ENCODE measurements around the gene GPR162.

Gene GPR162

DNA sequence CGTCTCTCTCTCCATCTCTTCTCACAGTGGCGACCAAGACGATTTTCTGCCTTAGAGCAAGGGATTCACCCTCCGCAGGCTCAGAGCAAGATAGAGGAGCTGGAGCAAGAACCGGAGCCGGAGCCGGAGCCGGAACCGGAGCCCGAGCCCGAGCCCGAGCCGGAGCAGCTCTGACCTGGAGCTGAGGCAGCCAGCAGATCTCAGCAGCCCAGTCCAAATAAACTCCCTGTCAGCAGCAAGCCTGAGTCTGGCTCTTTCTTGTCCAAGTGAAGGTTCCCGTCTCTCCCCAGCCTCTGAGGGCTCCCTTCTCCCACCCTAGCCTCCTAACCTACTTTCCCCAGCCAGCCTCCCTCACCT lies 43.4 kb upstream of the GPR162 start:
- TF ChIP-seq CEBPB (IDR thresholded peaks at IDR 0.05) (no peak), RAD21 (IDR thresholded peaks at IDR 0.05; ENCODE audit: low read depth) (no peak)

DNA sequence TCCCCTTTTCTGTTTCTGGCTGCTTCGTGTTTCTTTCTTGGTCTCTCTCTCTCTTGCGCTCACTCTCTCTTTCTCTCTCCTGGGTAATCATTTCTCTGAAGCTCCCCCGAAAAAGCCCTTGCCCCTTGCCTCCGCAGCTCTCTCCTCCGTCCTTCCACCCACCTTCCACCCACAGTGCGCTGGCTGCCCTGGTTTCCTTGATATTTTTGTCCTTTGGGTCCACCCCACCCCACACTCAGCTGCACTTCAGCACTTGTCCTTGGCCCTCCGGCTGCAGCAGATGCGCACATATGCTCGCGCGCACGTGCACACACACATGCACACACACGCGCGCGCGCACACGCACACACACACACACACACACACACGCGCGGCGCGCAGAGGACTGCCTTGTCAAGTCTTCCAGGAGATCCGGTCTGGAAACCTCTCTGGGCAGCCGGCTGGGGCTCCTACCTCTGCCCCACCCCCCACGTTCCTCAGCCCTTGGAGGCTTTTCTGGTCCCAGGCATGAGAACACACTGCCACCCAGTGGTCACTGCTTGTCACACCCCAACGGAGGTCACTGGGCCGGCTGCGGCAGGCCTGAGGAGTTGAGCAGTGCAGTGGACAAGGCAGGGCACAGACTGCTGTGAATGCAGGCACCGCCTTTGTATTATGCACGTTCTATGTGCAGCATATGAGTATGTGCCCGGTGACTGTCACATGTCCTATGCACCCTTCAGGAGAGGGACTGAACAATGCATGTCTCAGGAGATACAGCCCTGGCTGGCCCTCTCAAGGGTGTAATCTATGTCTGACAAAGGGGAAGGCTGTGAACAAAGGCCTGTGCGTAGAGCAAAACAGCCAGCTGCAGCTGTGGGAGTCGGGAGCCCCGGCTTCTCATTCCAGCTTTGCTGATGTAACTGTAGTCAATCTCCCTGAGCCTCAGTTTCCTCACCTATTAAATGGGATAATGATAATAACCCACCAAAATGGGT lies 42.8 kb upstream of the GPR162 start:
- TF ChIP-seq RAD21 (IDR thresholded peaks at IDR 0.05; ENCODE audit: low read depth), result peak; percentile 100
- no peak for TF ChIP-seq EGR1 (IDR thresholded peaks at IDR 0.05)
- no peak for TF ChIP-seq CEBPB (IDR thresholded peaks at IDR 0.05)
- TF ChIP-seq ZBTB7A (IDR thresholded peaks at IDR 0.05; ENCODE audit: low read depth), result no peak
- TF ChIP-seq CREB1 (IDR thresholded peaks at IDR 0.05; ENCODE audit: low read depth), result no peak
- TF ChIP-seq NFIC (IDR thresholded peaks at IDR 0.05), result no peak
- TF ChIP-seq TAF1 (IDR thresholded peaks at IDR 0.05; ENCODE audit: low read depth), result no peak
- TF ChIP-seq, protein P1, sequence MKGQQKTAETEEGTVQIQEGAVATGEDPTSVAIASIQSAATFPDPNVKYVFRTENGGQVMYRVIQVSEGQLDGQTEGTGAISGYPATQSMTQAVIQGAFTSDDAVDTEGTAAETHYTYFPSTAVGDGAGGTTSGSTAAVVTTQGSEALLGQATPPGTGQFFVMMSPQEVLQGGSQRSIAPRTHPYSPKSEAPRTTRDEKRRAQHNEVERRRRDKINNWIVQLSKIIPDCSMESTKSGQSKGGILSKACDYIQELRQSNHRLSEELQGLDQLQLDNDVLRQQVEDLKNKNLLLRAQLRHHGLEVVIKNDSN (IDR thresholded peaks at IDR 0.05), result no peak
- no peak for TF ChIP-seq FOXM1 (IDR thresholded peaks at IDR 0.05; ENCODE audit: borderline replicate concordance, low read depth)
- TF ChIP-seq, protein P2, sequence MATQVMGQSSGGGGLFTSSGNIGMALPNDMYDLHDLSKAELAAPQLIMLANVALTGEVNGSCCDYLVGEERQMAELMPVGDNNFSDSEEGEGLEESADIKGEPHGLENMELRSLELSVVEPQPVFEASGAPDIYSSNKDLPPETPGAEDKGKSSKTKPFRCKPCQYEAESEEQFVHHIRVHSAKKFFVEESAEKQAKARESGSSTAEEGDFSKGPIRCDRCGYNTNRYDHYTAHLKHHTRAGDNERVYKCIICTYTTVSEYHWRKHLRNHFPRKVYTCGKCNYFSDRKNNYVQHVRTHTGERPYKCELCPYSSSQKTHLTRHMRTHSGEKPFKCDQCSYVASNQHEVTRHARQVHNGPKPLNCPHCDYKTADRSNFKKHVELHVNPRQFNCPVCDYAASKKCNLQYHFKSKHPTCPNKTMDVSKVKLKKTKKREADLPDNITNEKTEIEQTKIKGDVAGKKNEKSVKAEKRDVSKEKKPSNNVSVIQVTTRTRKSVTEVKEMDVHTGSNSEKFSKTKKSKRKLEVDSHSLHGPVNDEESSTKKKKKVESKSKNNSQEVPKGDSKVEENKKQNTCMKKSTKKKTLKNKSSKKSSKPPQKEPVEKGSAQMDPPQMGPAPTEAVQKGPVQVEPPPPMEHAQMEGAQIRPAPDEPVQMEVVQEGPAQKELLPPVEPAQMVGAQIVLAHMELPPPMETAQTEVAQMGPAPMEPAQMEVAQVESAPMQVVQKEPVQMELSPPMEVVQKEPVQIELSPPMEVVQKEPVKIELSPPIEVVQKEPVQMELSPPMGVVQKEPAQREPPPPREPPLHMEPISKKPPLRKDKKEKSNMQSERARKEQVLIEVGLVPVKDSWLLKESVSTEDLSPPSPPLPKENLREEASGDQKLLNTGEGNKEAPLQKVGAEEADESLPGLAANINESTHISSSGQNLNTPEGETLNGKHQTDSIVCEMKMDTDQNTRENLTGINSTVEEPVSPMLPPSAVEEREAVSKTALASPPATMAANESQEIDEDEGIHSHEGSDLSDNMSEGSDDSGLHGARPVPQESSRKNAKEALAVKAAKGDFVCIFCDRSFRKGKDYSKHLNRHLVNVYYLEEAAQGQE (IDR thresholded peaks at IDR 0.05; ENCODE audit: low read depth), result no peak
- TF ChIP-seq TEAD4 (IDR thresholded peaks at IDR 0.05), result no peak; the same call in 1 of the 2 replicates
- TF ChIP-seq, protein P3, sequence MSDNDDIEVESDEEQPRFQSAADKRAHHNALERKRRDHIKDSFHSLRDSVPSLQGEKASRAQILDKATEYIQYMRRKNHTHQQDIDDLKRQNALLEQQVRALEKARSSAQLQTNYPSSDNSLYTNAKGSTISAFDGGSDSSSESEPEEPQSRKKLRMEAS (IDR thresholded peaks at IDR 0.05), result no peak; the same call in none of the 2 replicates
- TF ChIP-seq YY1 (IDR thresholded peaks at IDR 0.05; ENCODE audit: low read depth), result peak; percentile 35; the same call in 1 of the 2 replicates
- peak; percentile 69 for TF ChIP-seq TCF12 (IDR thresholded peaks at IDR 0.05; ENCODE audit: low read depth)
- TF ChIP-seq EP300 (IDR thresholded peaks at IDR 0.05; ENCODE audit: borderline replicate concordance), result 0 out of 2 replicates have a peak, but pooled peaks have one; percentile 16

DNA sequence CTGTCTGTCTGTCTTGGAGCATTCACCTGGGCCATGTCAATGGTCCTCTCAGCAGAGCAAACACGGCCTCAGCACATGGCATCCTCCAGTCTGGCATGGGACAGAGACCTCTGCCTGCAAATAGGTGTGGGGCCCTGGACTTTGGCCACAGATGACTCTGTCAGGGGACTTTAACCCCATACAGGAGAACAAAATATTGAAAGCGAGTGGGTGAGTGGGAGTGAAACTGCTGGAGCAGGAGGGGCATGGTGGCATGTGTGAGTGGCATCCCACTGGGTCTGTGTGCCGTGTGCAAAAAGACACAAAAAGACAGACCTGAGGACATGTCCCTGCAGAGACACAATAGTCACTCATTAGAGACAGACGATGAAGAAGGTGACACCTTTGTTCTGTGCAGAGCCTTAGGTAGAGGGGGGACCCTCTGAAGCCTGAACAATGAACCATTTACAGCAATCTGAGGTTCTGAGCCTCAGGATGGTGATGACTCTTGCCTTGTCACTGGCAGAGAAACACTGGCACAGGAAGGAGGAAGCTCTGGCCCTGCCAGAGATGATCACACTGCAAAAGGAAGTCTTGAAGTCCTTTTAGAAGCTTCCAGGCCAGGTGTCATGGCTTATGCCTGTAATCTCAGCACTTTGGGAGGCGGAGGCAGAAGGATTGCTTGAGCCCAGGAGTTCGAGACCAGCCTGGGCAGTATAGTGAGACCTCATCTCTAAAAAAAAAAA lies 41.8 kb upstream of the GPR162 start:
- TF ChIP-seq YY1 (IDR thresholded peaks at IDR 0.05; ENCODE audit: low read depth) (no peak), TCF12 (IDR thresholded peaks at IDR 0.05; ENCODE audit: low read depth) (no peak), FOXM1 (IDR thresholded peaks at IDR 0.05; ENCODE audit: borderline replicate concordance, low read depth) (no peak), RAD21 (IDR thresholded peaks at IDR 0.05; ENCODE audit: low read depth) (no peak), TAF1 (IDR thresholded peaks at IDR 0.05; ENCODE audit: low read depth) (no peak), CEBPB (IDR thresholded peaks at IDR 0.05) (no peak), EP300 (IDR thresholded peaks at IDR 0.05; ENCODE audit: borderline replicate concordance) (no peak), TEAD4 (IDR thresholded peaks at IDR 0.05) (no peak), CREB1 (IDR thresholded peaks at IDR 0.05; ENCODE audit: low read depth) (no peak), EGR1 (IDR thresholded peaks at IDR 0.05) (no peak), ZBTB7A (IDR thresholded peaks at IDR 0.05; ENCODE audit: low read depth) (no peak), NFIC (IDR thresholded peaks at IDR 0.05) (no peak)
- TF ChIP-seq, protein P3 (IDR thresholded peaks at IDR 0.05), result no peak
- TF ChIP-seq, protein P2 (IDR thresholded peaks at IDR 0.05; ENCODE audit: low read depth), result no peak
- TF ChIP-seq, protein P1 (IDR thresholded peaks at IDR 0.05), result no peak

DNA sequence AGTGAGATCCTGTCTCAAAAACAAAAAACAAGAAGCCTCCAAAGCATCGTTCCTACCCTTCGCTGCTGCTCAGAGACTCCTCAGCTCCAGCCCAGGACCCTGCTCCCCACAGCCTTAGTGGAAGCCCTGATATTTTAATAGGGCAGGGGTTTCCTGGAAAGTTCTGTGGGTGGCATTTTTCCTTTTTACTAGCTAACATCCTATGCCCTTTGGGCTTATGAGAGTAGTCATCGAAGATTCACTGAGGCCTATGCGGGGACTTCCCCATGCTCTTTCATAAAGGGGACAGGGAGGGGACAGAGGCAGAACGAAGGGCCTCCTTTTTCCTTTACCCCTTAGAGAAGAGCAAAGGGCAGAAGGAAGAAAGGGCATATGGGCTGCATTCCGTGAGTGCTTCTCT lies 41.0 kb upstream of the GPR162 start:
- TF ChIP-seq, protein P1 (IDR thresholded peaks at IDR 0.05), result no peak
- no peak for TF ChIP-seq TAF1 (IDR thresholded peaks at IDR 0.05; ENCODE audit: low read depth)
- TF ChIP-seq EP300 (IDR thresholded peaks at IDR 0.05; ENCODE audit: borderline replicate concordance), result no peak
- TF ChIP-seq, protein P2 (IDR thresholded peaks at IDR 0.05; ENCODE audit: low read depth), result no peak
- TF ChIP-seq TCF12 (IDR thresholded peaks at IDR 0.05; ENCODE audit: low read depth), result no peak
- TF ChIP-seq FOXM1 (IDR thresholded peaks at IDR 0.05; ENCODE audit: borderline replicate concordance, low read depth), result no peak
- no peak for TF ChIP-seq ZBTB7A (IDR thresholded peaks at IDR 0.05; ENCODE audit: low read depth)
- TF ChIP-seq EGR1 (IDR thresholded peaks at IDR 0.05), result no peak
- TF ChIP-seq RAD21 (IDR thresholded peaks at IDR 0.05; ENCODE audit: low read depth), result no peak
- TF ChIP-seq, protein P3 (IDR thresholded peaks at IDR 0.05), result no peak
- TF ChIP-seq CREB1 (IDR thresholded peaks at IDR 0.05; ENCODE audit: low read depth), result no peak
- no peak for TF ChIP-seq NFIC (IDR thresholded peaks at IDR 0.05)
- TF ChIP-seq TEAD4 (IDR thresholded peaks at IDR 0.05), result no peak
- TF ChIP-seq CEBPB (IDR thresholded peaks at IDR 0.05), result no peak
- no peak for TF ChIP-seq YY1 (IDR thresholded peaks at IDR 0.05; ENCODE audit: low read depth)
